ENCODE results near the gene FLVCR1.

DNA sequence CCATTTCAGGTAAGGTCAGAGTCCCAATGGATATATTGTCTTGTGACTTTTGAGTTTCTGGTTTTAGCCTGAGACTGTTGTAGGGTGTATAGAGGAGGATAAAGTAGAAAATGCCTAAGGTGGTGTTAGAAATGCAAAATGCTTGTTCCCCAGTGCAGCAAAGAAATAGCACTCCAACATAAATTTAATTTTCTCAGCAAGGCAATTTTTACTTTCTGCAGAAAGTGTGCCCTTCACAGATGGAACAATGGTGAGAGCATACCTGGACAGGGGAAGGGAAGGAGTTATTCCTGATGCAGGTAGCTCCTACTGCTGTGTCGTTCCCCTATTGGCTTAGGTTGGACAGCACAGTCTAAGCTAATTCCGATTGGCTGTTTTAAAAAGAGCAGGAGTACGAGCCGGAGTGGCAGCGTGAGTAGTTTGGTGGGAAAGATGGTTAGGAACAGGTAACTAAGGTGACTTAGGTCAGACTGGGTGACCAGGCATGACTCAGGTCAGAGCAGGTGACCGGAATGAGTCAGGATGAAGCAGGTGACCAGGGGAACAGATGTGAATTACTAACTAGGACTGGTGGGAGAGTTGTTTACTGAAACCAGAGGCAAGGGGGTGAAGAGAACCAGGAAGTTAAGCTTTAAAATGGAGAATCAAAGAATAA, 32.1 kb upstream of the FLVCR1 start:
- TF ChIP-seq, protein P1, sequence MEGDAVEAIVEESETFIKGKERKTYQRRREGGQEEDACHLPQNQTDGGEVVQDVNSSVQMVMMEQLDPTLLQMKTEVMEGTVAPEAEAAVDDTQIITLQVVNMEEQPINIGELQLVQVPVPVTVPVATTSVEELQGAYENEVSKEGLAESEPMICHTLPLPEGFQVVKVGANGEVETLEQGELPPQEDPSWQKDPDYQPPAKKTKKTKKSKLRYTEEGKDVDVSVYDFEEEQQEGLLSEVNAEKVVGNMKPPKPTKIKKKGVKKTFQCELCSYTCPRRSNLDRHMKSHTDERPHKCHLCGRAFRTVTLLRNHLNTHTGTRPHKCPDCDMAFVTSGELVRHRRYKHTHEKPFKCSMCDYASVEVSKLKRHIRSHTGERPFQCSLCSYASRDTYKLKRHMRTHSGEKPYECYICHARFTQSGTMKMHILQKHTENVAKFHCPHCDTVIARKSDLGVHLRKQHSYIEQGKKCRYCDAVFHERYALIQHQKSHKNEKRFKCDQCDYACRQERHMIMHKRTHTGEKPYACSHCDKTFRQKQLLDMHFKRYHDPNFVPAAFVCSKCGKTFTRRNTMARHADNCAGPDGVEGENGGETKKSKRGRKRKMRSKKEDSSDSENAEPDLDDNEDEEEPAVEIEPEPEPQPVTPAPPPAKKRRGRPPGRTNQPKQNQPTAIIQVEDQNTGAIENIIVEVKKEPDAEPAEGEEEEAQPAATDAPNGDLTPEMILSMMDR (conservative IDR thresholded peaks at IDR 0.05; ENCODE audit: low read length): no peak
- TF ChIP-seq EZH2phosphoT487 (IDR thresholded peaks at IDR 0.05; ENCODE audit: borderline replicate concordance, low read depth, low read length): no peak
